Type B pancreatic cell (in vitro differentiated cells): Measurements from ENCODE around the gene SMPDL3B. TPM values are rescaled to one million over a fixed set of nuclear protein-coding genes. Genes with fewer than 3 reads are reported as not detected.

Source experiments
- DNase-seq: peaks from one replicate; pipeline ENCODE4 v3.0.0; 2021; ENCODE audit warnings: mixed read lengths; ENCODE audit not compliant: unreplicated experiment; ENCODE audit errors: extremely low spot score
- H3K27ac Mint-ChIP-seq: 2 replicates; pipeline ENCODE4 v1.8.0; 2021; ENCODE audit warnings: mild to moderate bottlenecking, mixed read lengths
- H3K27me3 Mint-ChIP-seq: 2 replicates; pipeline ENCODE4 v1.8.0; 2021; ENCODE audit warnings: mixed read lengths
- H3K36me3 Mint-ChIP-seq: 2 replicates; pipeline ENCODE4 v1.8.0; 2021; ENCODE audit warnings: mixed read lengths
- H3K4me1 Mint-ChIP-seq: one replicate; pipeline ENCODE4 v1.8.0; 2021; ENCODE audit warnings: mixed read lengths; ENCODE audit not compliant: unreplicated experiment
- H3K4me3 Mint-ChIP-seq: 2 replicates; pipeline ENCODE4 v1.8.0; 2021; ENCODE audit warnings: mild to moderate bottlenecking, mixed read lengths
- H3K9me3 Mint-ChIP-seq: 2 replicates; pipeline ENCODE4 v1.8.0; 2021; ENCODE audit warnings: mixed read lengths
- CTCF ChIP-seq: fragments of 200-600 bp; sonication (generic); conservative IDR thresholded peaks from 2 replicates; pipeline ENCODE4 v1.5.0; 2021; ENCODE audit warnings: antibody characterized with exemption, mild to moderate bottlenecking
- total RNA-seq: library from RNA; stranded (reverse); gene quantifications from 2 replicates; pipeline ENCODE4 v1.2.1, GENCODE V29; 2021; ENCODE audit warnings: low replicate concordance

SMPDL3B gene
- total RNA-seq, 1 donor from 2014 or later = 3.6 TPM

- Mint-ChIP-seq H3K4me3 (no peak overlapping the region), H3K27me3 (peaks cover 7% of the 10 kb centered on the region), H3K36me3 (no peaks in the 10 kb centered on the region), H3K9me3 (no peaks in the 10 kb centered on the region), H3K27ac (no peak overlapping the region), H3K4me1 (no peaks in the 10 kb centered on the region)
- DNase-seq = no peak
- no peak for TF ChIP-seq CTCF
These were observed 17.3 kb downstream of the SMPDL3B start for GRCh38 chr1:27952147-27952546.

- no peak overlapping the region for H3K4me3 Mint-ChIP-seq
- no peak for DNase-seq
- no peaks in the 10 kb centered on the region for H3K36me3 Mint-ChIP-seq
- no peak overlapping the region for H3K27ac Mint-ChIP-seq
- peaks cover 7% of the 10 kb centered on the region for H3K27me3 Mint-ChIP-seq
- TF ChIP-seq CTCF = no peak
- no peaks in the 10 kb centered on the region for H3K9me3 Mint-ChIP-seq
- H3K4me1 Mint-ChIP-seq = no peaks in the 10 kb centered on the region
These were observed 19.4 kb downstream of the SMPDL3B start for GRCh38 chr1:27954186-27954585.

- Mint-ChIP-seq H3K27ac (no peak overlapping the region), H3K9me3 (no peaks in the 10 kb centered on the region), H3K36me3 (no peaks in the 10 kb centered on the region), H3K4me1 (peaks cover 4% of the 10 kb centered on the region), H3K4me3 (no peak overlapping the region), H3K27me3 (peaks cover 7% of the 10 kb centered on the region)
- no peak for DNase-seq
- no peak for TF ChIP-seq CTCF
These were observed 20.3 kb downstream of the SMPDL3B start for GRCh38 chr1:27955076-27955475.

- DNase-seq = no peak
- Mint-ChIP-seq H3K4me3 (peak overlapping the region; percentile 50), H3K27me3 (peaks cover 7% of the 10 kb centered on the region), H3K27ac (no peak overlapping the region), H3K36me3 (no peaks in the 10 kb centered on the region), H3K9me3 (no peaks in the 10 kb centered on the region), H3K4me1 (peaks cover 4% of the 10 kb centered on the region)
- TF ChIP-seq CTCF = no peak
These were observed 22.0 kb downstream of the SMPDL3B start for GRCh38 chr1:27956761-27957160.

- H3K4me1 Mint-ChIP-seq = peaks cover 4% of the 10 kb centered on the region
- H3K27ac Mint-ChIP-seq = no peak overlapping the region
- DNase-seq = no peak
- H3K36me3 Mint-ChIP-seq = no peaks in the 10 kb centered on the region
- no peak overlapping the region for H3K4me3 Mint-ChIP-seq
- TF ChIP-seq CTCF = no peak
- H3K27me3 Mint-ChIP-seq = peaks cover 7% of the 10 kb centered on the region
- no peaks in the 10 kb centered on the region for H3K9me3 Mint-ChIP-seq
These were observed 22.9 kb downstream of the SMPDL3B start for GRCh38 chr1:27957655-27958054.

- no peak for DNase-seq
- no peak overlapping the region for H3K27ac Mint-ChIP-seq
- H3K36me3 Mint-ChIP-seq = no peaks in the 10 kb centered on the region
These were observed 23.7 kb downstream of the SMPDL3B start for GRCh38 chr1:27958513-27958912.

More at GRCh38 chr1:27958513-27958912, 23.7 kb downstream of the SMPDL3B start:
- Mint-ChIP-seq H3K4me1 (peaks cover 4% of the 10 kb centered on the region), H3K9me3 (no peaks in the 10 kb centered on the region), H3K27me3 (peaks cover 7% of the 10 kb centered on the region), H3K4me3 (no peak overlapping the region)
- TF ChIP-seq CTCF = no peak
